Gastroesophageal sphincter (tissue), 4 donors: Measurements from ENCODE around the gene DAPK2. TPM values are rescaled to one million over a fixed set of nuclear protein-coding genes. Genes with fewer than 3 reads are reported as not detected.

ENCODE experiments used
- ATAC-seq: fragments of 150-250 bp; one replicate; pipeline ENCODE4 v1.9.1; 2016; ENCODE audit warnings: mild to moderate bottlenecking, moderate library complexity
- H3K27ac ChIP-seq, 4 donors: fragments of 200-600 bp; sonication (generic) in 3 of 4; 1 replicate in 3 of 4; 2 replicates in 1 of 4; pipeline ENCODE4 v1.5.1; 2016 to 2019
- H3K27me3 ChIP-seq: fragments of 200-600 bp; sonication (generic); one replicate; pipeline ENCODE4 v1.5.1; 2019
- H3K36me3 ChIP-seq, 2 donors: fragments of 200-600 bp; sonication (generic); one replicate each; pipeline ENCODE4 v1.5.1; 2019; ENCODE audit warnings: control low read depth in 1 of 2
- H3K4me1 ChIP-seq, 3 donors: fragments of 200-600 bp; sonication (generic); 1 replicate in 2 of 3; 2 replicates in 1 of 3; pipeline ENCODE4 v1.5.1; 2016 to 2019; ENCODE audit warnings: control low read depth in 2 of 3
- H3K4me3 ChIP-seq, 2 donors: fragments of 200-600 bp; sonication (generic); one replicate each; pipeline ENCODE4 v1.5.1; 2019; ENCODE audit warnings: mild to moderate bottlenecking in 1 of 2, moderate library complexity in 1 of 2
- H3K9me3 ChIP-seq, 3 donors: fragments of 200-600 bp; sonication (generic); one replicate each; pipeline ENCODE4 v1.5.1; 2017 to 2019; ENCODE audit warnings: control low read depth in 2 of 3
- CTCF ChIP-seq, 4 experiments: fragments of 200-600 bp in 2 of 4; fragments of 450-650 bp in 2 of 4; sonication (generic) in 1 of 4; IDR thresholded peaks; one replicate each; pipeline ENCODE4 v1.5.1; 2017 to 2019; ENCODE audit warnings: antibody characterized with exemption in 4 of 4, mild to moderate bottlenecking in 2 of 4, moderate library complexity in 2 of 4
- EP300 ChIP-seq: sonication (generic); formaldehyde crosslinking; IDR thresholded peaks from one replicate; pipeline ENCODE4 v1.6.1; 2017; ENCODE audit warnings: antibody characterized with exemption, mild to moderate bottlenecking
- POLR2A ChIP-seq, 2 donors: fragments of 450-650 bp; IDR thresholded peaks; one replicate each; pipeline ENCODE4 v1.6.1; 2017; ENCODE audit warnings: antibody characterized with exemption in 2 of 2, mild to moderate bottlenecking in 2 of 2, moderate library complexity in 1 of 2
- POLR2AphosphoS5 ChIP-seq: sonication (generic); formaldehyde crosslinking; IDR thresholded peaks from one replicate; pipeline ENCODE4 v1.6.1; 2017; ENCODE audit warnings: antibody characterized with exemption
- WGBS, 2 donors: methylation state at CpG; one replicate each; pipeline ENCODE4 v1.1.5; 2018; ENCODE audit warnings: low coverage in 1 of 2; 5-methylcytosine and 5-hydroxymethylcytosine counted together
- total RNA-seq, 4 donors: library from RNA; depleted of rRNA; stranded (reverse); fragments of >200 nt; gene quantifications; one replicate each; pipeline ENCODE4 v1.1.0, GENCODE V29; 2016

DAPK2 gene
- total RNA-seq, 4 donors from 2014 or later = 2.0 to 9.5 (median 6.4) TPM

GRCh38 chr15:63928185-63928842 is 118.0 kb downstream of the DAPK2 start:
- no peak for TF ChIP-seq POLR2AphosphoS5
- TF ChIP-seq POLR2A (IDR thresholded peaks at IDR 0.05) = no peak
- no peak for TF ChIP-seq EP300
- no peak for TF ChIP-seq CTCF (IDR thresholded peaks at IDR 0.05)
- Histone ChIP-seq H3K36me3 (no peaks in the 10 kb centered on the region), H3K27me3 (no peaks in the 10 kb centered on the region), H3K4me1 (no peaks in the 10 kb centered on the region), H3K4me3 (no peak overlapping the region), H3K9me3 (no peaks in the 10 kb centered on the region), H3K27ac (no peak overlapping the region)
- 93 to 100% methylated on average over 1 to 2 of the region's 2 CpGs for WGBS, 2 donors
- no peak for ATAC-seq

GRCh38 chr15:63923993-63924950 is 122.0 kb downstream of the DAPK2 start:
- Histone ChIP-seq H3K36me3 (no peaks in the 10 kb centered on the region), H3K4me1 (no peaks in the 10 kb centered on the region), H3K27ac (no peak overlapping the region), H3K4me3 (no peak overlapping the region), H3K9me3 (no peaks in the 10 kb centered on the region), H3K27me3 (no peaks in the 10 kb centered on the region)
- no peak for TF ChIP-seq POLR2A (IDR thresholded peaks at IDR 0.05)
- no peak for TF ChIP-seq EP300
- no peak for TF ChIP-seq POLR2AphosphoS5
- no peak for TF ChIP-seq CTCF (IDR thresholded peaks at IDR 0.05)
- ATAC-seq = no peak
- WGBS, 2 donors = 87% methylated on average over 2 of the region's 8 CpGs; no CpG with 5 or more reads in 1 of the 2 donors

- TF ChIP-seq POLR2AphosphoS5 (no peak), CTCF (IDR thresholded peaks at IDR 0.05) (no peak)
- Histone ChIP-seq H3K27ac (no peak overlapping the region), H3K4me1 (no peaks in the 10 kb centered on the region), H3K36me3 (no peaks in the 10 kb centered on the region), H3K9me3 (no peaks in the 10 kb centered on the region), H3K27me3 (no peaks in the 10 kb centered on the region), H3K4me3 (no peak overlapping the region)
- WGBS, 2 donors = 78% methylated on average over 4 of the region's 16 CpGs; no CpG with 5 or more reads in 1 of the 2 donors
- no peak for ATAC-seq
Observed at GRCh38 chr15:63922916-63923315, 123.4 kb downstream of the DAPK2 start.

GRCh38 chr15:63922261-63922904 is 123.9 kb downstream of the DAPK2 start:
- Histone ChIP-seq H3K36me3 (no peaks in the 10 kb centered on the region), H3K27me3 (no peaks in the 10 kb centered on the region), H3K27ac (no peak overlapping the region), H3K9me3 (no peaks in the 10 kb centered on the region), H3K4me1 (no peaks in the 10 kb centered on the region), H3K4me3 (no peak overlapping the region)
- 80% methylated on average over 1 of the region's 3 CpGs; no CpG with 5 or more reads in 1 of the 2 donors for WGBS, 2 donors
- TF ChIP-seq EP300 (no peak), POLR2AphosphoS5 (no peak), POLR2A (IDR thresholded peaks at IDR 0.05) (no peak), CTCF (IDR thresholded peaks at IDR 0.05) (no peak)
- ATAC-seq = no peak
